Tibial nerve (tissue), 4 donors: ENCODE measurements around the gene IL1A. TPM values are rescaled to one million over a fixed set of nuclear protein-coding genes. Genes with fewer than 3 reads are reported as not detected.
A peak's percentile ranks its signal among the peaks of the same experiment; 100 is the strongest.

ENCODE experiments used
- DNase-seq, 2 donors: peaks; one replicate each; pipeline ENCODE4 v3.0.0-alpha.2; 2019; ENCODE audit warnings: low spot score in 2 of 2
- H3K27ac ChIP-seq, 4 donors: fragments of 200-600 bp; sonication (generic) in 3 of 4; one replicate each; pipeline ENCODE4 v1.5.1; 2017 to 2019; ENCODE audit warnings: mild to moderate bottlenecking in 1 of 4
- H3K27me3 ChIP-seq, 2 donors: fragments of 200-600 bp; sonication (generic) in 1 of 2; one replicate each; pipeline versions ENCODE4 v1.5.1 to v1.6.0; 2017 to 2019
- H3K36me3 ChIP-seq, 3 donors: fragments of 200-600 bp; sonication (generic); one replicate each; pipeline ENCODE4 v1.5.1; 2018 to 2019
- H3K4me1 ChIP-seq, 4 donors: fragments of 200-600 bp; sonication (generic) in 3 of 4; one replicate each; pipeline ENCODE4 v1.5.1; 2017 to 2019
- H3K4me3 ChIP-seq, 4 donors: fragments of 200-600 bp; sonication (generic) in 3 of 4; one replicate each; pipeline ENCODE4 v1.5.1; 2017 to 2019; ENCODE audit warnings: mild to moderate bottlenecking in 1 of 4, moderate library complexity in 1 of 4
- H3K9me3 ChIP-seq, 4 donors: fragments of 200-600 bp; sonication (generic) in 3 of 4; one replicate each; pipeline ENCODE4 v1.5.1; 2017 to 2019
- EP300 ChIP-seq, 2 donors: sonication (generic); formaldehyde crosslinking; IDR thresholded peaks; one replicate each; pipeline ENCODE4 v1.6.1; 2017; ENCODE audit warnings: antibody characterized with exemption in 2 of 2, mild to moderate bottlenecking in 1 of 2
- POLR2A ChIP-seq, 2 donors: fragments of 450-650 bp; IDR thresholded peaks; one replicate each; pipeline ENCODE4 v1.6.1; 2017; ENCODE audit warnings: antibody characterized with exemption in 2 of 2, mild to moderate bottlenecking in 2 of 2, moderate library complexity in 2 of 2
- WGBS, 2 donors: methylation state at CpG; one replicate each; pipeline ENCODE4 v1.1.5; 2018; 5-methylcytosine and 5-hydroxymethylcytosine counted together
- total RNA-seq, 4 donors: library from RNA; depleted of rRNA; stranded (reverse); fragments of >200 nt; gene quantifications; one replicate each; pipeline ENCODE4 v1.1.0, GENCODE V29; 2016
- TF ChIP-seq, protein P1 (sequence below), 5 experiments: fragments of 200-600 bp in 3 of 5; fragments of 450-650 bp in 2 of 5; sonication (generic) in 3 of 5; IDR thresholded peaks; one replicate each; pipeline ENCODE4 v1.5.1; 2016 to 2019; ENCODE audit warnings: antibody characterized with exemption in 5 of 5, mild to moderate bottlenecking in 3 of 5, moderate library complexity in 2 of 5

Gene IL1A
- total RNA-seq, 4 donors from 2014 or later = 1.1 TPM; not detected in 3

GRCh38 chr2:112772322-112772721, 12.0 kb downstream of the IL1A start:
- no peak for TF ChIP-seq EP300 (IDR thresholded peaks at IDR 0.05)
- no peak for TF ChIP-seq POLR2A (IDR thresholded peaks at IDR 0.05)
- 74 to 79% methylated on average over 4 of the region's 4 CpGs for WGBS, 2 donors

GRCh38 chr2:112768432-112768831, 15.9 kb downstream of the IL1A start:
- DNase-seq = no peak
- no peak for TF ChIP-seq POLR2A (IDR thresholded peaks at IDR 0.05)
- TF ChIP-seq, protein P1, sequence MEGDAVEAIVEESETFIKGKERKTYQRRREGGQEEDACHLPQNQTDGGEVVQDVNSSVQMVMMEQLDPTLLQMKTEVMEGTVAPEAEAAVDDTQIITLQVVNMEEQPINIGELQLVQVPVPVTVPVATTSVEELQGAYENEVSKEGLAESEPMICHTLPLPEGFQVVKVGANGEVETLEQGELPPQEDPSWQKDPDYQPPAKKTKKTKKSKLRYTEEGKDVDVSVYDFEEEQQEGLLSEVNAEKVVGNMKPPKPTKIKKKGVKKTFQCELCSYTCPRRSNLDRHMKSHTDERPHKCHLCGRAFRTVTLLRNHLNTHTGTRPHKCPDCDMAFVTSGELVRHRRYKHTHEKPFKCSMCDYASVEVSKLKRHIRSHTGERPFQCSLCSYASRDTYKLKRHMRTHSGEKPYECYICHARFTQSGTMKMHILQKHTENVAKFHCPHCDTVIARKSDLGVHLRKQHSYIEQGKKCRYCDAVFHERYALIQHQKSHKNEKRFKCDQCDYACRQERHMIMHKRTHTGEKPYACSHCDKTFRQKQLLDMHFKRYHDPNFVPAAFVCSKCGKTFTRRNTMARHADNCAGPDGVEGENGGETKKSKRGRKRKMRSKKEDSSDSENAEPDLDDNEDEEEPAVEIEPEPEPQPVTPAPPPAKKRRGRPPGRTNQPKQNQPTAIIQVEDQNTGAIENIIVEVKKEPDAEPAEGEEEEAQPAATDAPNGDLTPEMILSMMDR (IDR thresholded peaks at IDR 0.05) = no peak
- no peak for TF ChIP-seq EP300 (IDR thresholded peaks at IDR 0.05)
- H3K4me1 ChIP-seq = peaks cover 0 to 16% (median 5%) of the 10 kb centered on the region in 4 donors
- WGBS, 2 donors = 44 to 59% methylated on average over 1 of the region's 1 CpG
- H3K27ac ChIP-seq = no peak overlapping the region
- H3K4me3 ChIP-seq = no peak overlapping the region
- no peaks in the 10 kb centered on the region for H3K9me3 ChIP-seq
- no peaks in the 10 kb centered on the region for H3K27me3 ChIP-seq
- no peaks in the 10 kb centered on the region for H3K36me3 ChIP-seq

More at GRCh38 chr2:112772322-112772721, 12.0 kb downstream of the IL1A start:
- no peak for DNase-seq
- Histone ChIP-seq H3K36me3 (no peaks in the 10 kb centered on the region), H3K4me1 (no peaks in the 10 kb centered on the region), H3K4me3 (no peak overlapping the region), H3K27me3 (no peaks in the 10 kb centered on the region), H3K27ac (no peak overlapping the region), H3K9me3 (no peaks in the 10 kb centered on the region)

GRCh38 chr2:112767693-112768330, 16.5 kb downstream of the IL1A start:
- no peak for DNase-seq
- no peaks in the 10 kb centered on the region for H3K27me3 ChIP-seq
- 74 to 75% methylated on average over 6 of the region's 6 CpGs for WGBS, 2 donors
- TF ChIP-seq EP300 (IDR thresholded peaks at IDR 0.05) = no peak
- no peak for TF ChIP-seq POLR2A (IDR thresholded peaks at IDR 0.05)
- TF ChIP-seq, protein P1 (IDR thresholded peaks at IDR 0.05) = no peak
- H3K27ac ChIP-seq = no peak overlapping the region
- H3K4me1 ChIP-seq = peaks cover 0 to 16% (median 5%) of the 10 kb centered on the region in 4 donors
- no peaks in the 10 kb centered on the region for H3K36me3 ChIP-seq
- no peaks in the 10 kb centered on the region for H3K9me3 ChIP-seq
- H3K4me3 ChIP-seq = peak overlapping the region in 1 of 4 donors; percentile 5

GRCh38 chr2:112765251-112765650, 19.0 kb downstream of the IL1A start:
- Histone ChIP-seq H3K4me3 (peak overlapping the region; percentile 56 to 80 (median 74)), H3K27me3 (no peaks in the 10 kb centered on the region), H3K36me3 (no peaks in the 10 kb centered on the region), H3K27ac (peak overlapping the region in 2 of 4 donors; percentile 58 to 64), H3K4me1 (peaks cover 0 to 16% (median 5%) of the 10 kb centered on the region in 4 donors), H3K9me3 (no peaks in the 10 kb centered on the region)
- TF ChIP-seq, protein P1 (IDR thresholded peaks at IDR 0.05) = no peak
- TF ChIP-seq EP300 (IDR thresholded peaks at IDR 0.05) = no peak
- TF ChIP-seq POLR2A (IDR thresholded peaks at IDR 0.05) = no peak
- WGBS, 2 donors = 52 to 55% methylated on average over 4 of the region's 4 CpGs
- DNase-seq = no peak

- Histone ChIP-seq H3K4me1 (peaks cover 0 to 16% (median 5%) of the 10 kb centered on the region in 4 donors), H3K27ac (peak within 1 kb of the TSS in 3 of 4 donors; percentile 45 to 64 (median 58)), H3K27me3 (no peaks in the 10 kb centered on the region), H3K4me3 (peak within 1 kb of the TSS; percentile 56 to 80 (median 74)), H3K9me3 (no peaks in the 10 kb centered on the region), H3K36me3 (no peaks in the 10 kb centered on the region)
- DNase-seq = peak; percentile 85 to 91
- TF ChIP-seq, protein P1 (IDR thresholded peaks at IDR 0.05) = peak in 1 of 5 experiments; percentile 17
- TF ChIP-seq EP300 (IDR thresholded peaks at IDR 0.05) (peak; percentile 34 to 49), POLR2A (IDR thresholded peaks at IDR 0.05) (no peak)
- WGBS, 2 donors = 0% methylated on average over 23 to 41 of the region's 79 CpGs
These were observed 19.9 kb downstream of the IL1A start, which contains the start of gene CKAP2L for GRCh38 chr2:112764071-112765044. CKAP2L (minus strand) TSS chr2:112764609; CDS start chr2:112764598, 11 bp downstream.
